K562 (cell line): ENCODE results near the gene ITPRIPL1.

Experiments used
- EP300 ChIP-seq: IDR thresholded peaks from 2 replicates; pipeline ENCODE4 v1.6.1; 2012; ENCODE audit warnings: low read length, improper control_type of control experiment
- FOXA1 ChIP-seq: fragments of 450-650 bp; IDR thresholded peaks from 2 replicates; pipeline ENCODE4 v1.6.1; 2016; ENCODE audit warnings: mild to moderate bottlenecking, borderline replicate concordance
- FOXM1 ChIP-seq, 2 experiments: fragments of 450-650 bp in 1 of 2; sonication (generic) in 1 of 2; formaldehyde crosslinking in 1 of 2; IDR thresholded peaks; 2 replicates each; pipeline versions ENCODE4 v1.6.1 to v1.9.0; 2017 to 2022; ENCODE audit warnings: low read depth in 2 of 2, mild to moderate bottlenecking in 2 of 2, missing genetic modification reagents in 1 of 2, moderate library complexity in 1 of 2
- KAT8 ChIP-seq: fragments of 450-650 bp; IDR thresholded peaks from 2 replicates; pipeline ENCODE4 v1.6.1; 2016; ENCODE audit warnings: low read depth, mild to moderate bottlenecking
- MXI1 ChIP-seq: IDR thresholded peaks from 2 replicates; pipeline ENCODE4 v1.6.1; 2011; ENCODE audit warnings: low read depth, mild to moderate bottlenecking, improper control_type of control experiment, low read length
- NONO ChIP-seq, 2 experiments: fragments of 200-400 bp in 1 of 2; fragments of 450-650 bp in 1 of 2; formaldehyde crosslinking in 1 of 2; IDR thresholded peaks; 2 replicates each; pipeline ENCODE4 v1.6.1; 2017; ENCODE audit warnings: low read depth in 2 of 2, mild to moderate bottlenecking in 2 of 2, moderate library complexity in 2 of 2, low read length in 1 of 2
- POLR2A ChIP-seq: fragments of 450-650 bp; conservative IDR thresholded peaks from 2 replicates; pipeline ENCODE4 v1.6.1; 2016
- RBM25 ChIP-seq: fragments of 200-400 bp; formaldehyde crosslinking; IDR thresholded peaks from 2 replicates; pipeline ENCODE4 v1.6.1; 2018; ENCODE audit warnings: low read length, low read depth, moderate library complexity; ENCODE audit not compliant: severe bottlenecking
- RCOR1 ChIP-seq, 2 experiments: IDR thresholded peaks; 2 replicates each; pipeline ENCODE4 v1.6.1; 2012; ENCODE audit warnings: low read depth in 2 of 2, low read length in 2 of 2, borderline replicate concordance in 1 of 2, improper control_type of control experiment in 1 of 2
- SP1 ChIP-seq: sonication (generic); formaldehyde crosslinking; IDR thresholded peaks from 2 replicates; pipeline ENCODE4 v1.8.1; 2022; ENCODE audit warnings: mild to moderate bottlenecking, missing genetic modification reagents
- YY1 ChIP-seq, 3 experiments: IDR thresholded peaks; 2 replicates each; pipeline ENCODE4 v1.6.1; 2011; ENCODE audit warnings: low read length in 2 of 3, mild to moderate bottlenecking in 2 of 3, moderate library complexity in 2 of 3, borderline replicate concordance in 1 of 3, control low read depth in 1 of 3, low read depth in 1 of 3; ENCODE audit not compliant: insufficient read depth in 3 of 3, insufficient replicate concordance in 2 of 3, control insufficient read depth in 1 of 3, insufficient read length in 1 of 3; ENCODE audit errors: extremely low read depth in 1 of 3
- ZNF274 ChIP-seq: IDR thresholded peaks from 2 replicates; pipeline ENCODE4 v1.6.1; 2011; ENCODE audit warnings: low read depth, mild to moderate bottlenecking, low read length, moderate library complexity, borderline replicate concordance
- ZNF318 ChIP-seq, 2 experiments: fragments of 450-650 bp; IDR thresholded peaks; 2 replicates each; pipeline ENCODE4 v1.6.1; 2016; ENCODE audit warnings: mild to moderate bottlenecking in 2 of 2, borderline replicate concordance in 1 of 2, low read depth in 1 of 2, moderate library complexity in 1 of 2
- TF ChIP-seq, protein P1 (sequence below): fragments of 450-650 bp; IDR thresholded peaks from 2 replicates; pipeline ENCODE4 v1.6.1; 2016; ENCODE audit warnings: mild to moderate bottlenecking, moderate library complexity

DNA sequence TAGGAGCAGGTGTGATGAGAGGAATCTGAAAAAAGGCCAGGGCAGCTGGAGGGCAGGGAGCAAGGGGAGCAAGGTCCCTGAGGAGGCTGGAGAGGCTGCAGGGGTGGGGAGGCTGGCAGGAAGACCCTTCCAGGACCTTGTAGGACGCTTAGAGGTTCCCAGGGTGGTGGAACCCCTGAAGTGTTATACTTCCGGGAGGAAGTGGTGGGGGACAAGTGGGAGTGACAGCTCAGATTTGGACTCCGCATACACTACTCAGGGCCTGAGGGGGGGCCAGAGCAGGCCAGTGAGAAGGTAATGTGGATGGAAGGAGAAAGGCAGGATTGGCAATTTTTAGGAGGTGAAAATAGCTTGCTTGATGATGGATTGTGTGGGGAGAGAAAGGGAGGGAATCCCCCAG lies 8.6 kb downstream of the ITPRIPL1 start:
- TF ChIP-seq ZNF318 (IDR thresholded peaks at IDR 0.05; ENCODE audit: borderline replicate concordance in 1 of 2, low read depth in 1 of 2): no peak
- no peak for TF ChIP-seq ZNF274
- no peak for TF ChIP-seq YY1 (IDR thresholded peaks at IDR 0.05; ENCODE audit: borderline replicate concordance in 1 of 3, control insufficient read depth in 1 of 3, extremely low read depth in 1 of 3, insufficient read depth in 3 of 3, insufficient read length in 1 of 3, insufficient replicate concordance in 2 of 3, low read depth in 1 of 3, low read length in 2 of 3)
- no peak for TF ChIP-seq KAT8
- TF ChIP-seq FOXA1: no peak
- TF ChIP-seq, protein P1, sequence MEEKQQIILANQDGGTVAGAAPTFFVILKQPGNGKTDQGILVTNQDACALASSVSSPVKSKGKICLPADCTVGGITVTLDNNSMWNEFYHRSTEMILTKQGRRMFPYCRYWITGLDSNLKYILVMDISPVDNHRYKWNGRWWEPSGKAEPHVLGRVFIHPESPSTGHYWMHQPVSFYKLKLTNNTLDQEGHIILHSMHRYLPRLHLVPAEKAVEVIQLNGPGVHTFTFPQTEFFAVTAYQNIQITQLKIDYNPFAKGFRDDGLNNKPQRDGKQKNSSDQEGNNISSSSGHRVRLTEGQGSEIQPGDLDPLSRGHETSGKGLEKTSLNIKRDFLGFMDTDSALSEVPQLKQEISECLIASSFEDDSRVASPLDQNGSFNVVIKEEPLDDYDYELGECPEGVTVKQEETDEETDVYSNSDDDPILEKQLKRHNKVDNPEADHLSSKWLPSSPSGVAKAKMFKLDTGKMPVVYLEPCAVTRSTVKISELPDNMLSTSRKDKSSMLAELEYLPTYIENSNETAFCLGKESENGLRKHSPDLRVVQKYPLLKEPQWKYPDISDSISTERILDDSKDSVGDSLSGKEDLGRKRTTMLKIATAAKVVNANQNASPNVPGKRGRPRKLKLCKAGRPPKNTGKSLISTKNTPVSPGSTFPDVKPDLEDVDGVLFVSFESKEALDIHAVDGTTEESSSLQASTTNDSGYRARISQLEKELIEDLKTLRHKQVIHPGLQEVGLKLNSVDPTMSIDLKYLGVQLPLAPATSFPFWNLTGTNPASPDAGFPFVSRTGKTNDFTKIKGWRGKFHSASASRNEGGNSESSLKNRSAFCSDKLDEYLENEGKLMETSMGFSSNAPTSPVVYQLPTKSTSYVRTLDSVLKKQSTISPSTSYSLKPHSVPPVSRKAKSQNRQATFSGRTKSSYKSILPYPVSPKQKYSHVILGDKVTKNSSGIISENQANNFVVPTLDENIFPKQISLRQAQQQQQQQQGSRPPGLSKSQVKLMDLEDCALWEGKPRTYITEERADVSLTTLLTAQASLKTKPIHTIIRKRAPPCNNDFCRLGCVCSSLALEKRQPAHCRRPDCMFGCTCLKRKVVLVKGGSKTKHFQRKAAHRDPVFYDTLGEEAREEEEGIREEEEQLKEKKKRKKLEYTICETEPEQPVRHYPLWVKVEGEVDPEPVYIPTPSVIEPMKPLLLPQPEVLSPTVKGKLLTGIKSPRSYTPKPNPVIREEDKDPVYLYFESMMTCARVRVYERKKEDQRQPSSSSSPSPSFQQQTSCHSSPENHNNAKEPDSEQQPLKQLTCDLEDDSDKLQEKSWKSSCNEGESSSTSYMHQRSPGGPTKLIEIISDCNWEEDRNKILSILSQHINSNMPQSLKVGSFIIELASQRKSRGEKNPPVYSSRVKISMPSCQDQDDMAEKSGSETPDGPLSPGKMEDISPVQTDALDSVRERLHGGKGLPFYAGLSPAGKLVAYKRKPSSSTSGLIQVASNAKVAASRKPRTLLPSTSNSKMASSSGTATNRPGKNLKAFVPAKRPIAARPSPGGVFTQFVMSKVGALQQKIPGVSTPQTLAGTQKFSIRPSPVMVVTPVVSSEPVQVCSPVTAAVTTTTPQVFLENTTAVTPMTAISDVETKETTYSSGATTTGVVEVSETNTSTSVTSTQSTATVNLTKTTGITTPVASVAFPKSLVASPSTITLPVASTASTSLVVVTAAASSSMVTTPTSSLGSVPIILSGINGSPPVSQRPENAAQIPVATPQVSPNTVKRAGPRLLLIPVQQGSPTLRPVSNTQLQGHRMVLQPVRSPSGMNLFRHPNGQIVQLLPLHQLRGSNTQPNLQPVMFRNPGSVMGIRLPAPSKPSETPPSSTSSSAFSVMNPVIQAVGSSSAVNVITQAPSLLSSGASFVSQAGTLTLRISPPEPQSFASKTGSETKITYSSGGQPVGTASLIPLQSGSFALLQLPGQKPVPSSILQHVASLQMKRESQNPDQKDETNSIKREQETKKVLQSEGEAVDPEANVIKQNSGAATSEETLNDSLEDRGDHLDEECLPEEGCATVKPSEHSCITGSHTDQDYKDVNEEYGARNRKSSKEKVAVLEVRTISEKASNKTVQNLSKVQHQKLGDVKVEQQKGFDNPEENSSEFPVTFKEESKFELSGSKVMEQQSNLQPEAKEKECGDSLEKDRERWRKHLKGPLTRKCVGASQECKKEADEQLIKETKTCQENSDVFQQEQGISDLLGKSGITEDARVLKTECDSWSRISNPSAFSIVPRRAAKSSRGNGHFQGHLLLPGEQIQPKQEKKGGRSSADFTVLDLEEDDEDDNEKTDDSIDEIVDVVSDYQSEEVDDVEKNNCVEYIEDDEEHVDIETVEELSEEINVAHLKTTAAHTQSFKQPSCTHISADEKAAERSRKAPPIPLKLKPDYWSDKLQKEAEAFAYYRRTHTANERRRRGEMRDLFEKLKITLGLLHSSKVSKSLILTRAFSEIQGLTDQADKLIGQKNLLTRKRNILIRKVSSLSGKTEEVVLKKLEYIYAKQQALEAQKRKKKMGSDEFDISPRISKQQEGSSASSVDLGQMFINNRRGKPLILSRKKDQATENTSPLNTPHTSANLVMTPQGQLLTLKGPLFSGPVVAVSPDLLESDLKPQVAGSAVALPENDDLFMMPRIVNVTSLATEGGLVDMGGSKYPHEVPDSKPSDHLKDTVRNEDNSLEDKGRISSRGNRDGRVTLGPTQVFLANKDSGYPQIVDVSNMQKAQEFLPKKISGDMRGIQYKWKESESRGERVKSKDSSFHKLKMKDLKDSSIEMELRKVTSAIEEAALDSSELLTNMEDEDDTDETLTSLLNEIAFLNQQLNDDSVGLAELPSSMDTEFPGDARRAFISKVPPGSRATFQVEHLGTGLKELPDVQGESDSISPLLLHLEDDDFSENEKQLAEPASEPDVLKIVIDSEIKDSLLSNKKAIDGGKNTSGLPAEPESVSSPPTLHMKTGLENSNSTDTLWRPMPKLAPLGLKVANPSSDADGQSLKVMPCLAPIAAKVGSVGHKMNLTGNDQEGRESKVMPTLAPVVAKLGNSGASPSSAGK: no peak
- TF ChIP-seq FOXM1 (IDR thresholded peaks at IDR 0.05; ENCODE audit: low read depth): no peak
- no peak for TF ChIP-seq FOXM1 (CRISPR knock-in tag; IDR thresholded peaks at IDR 0.05; ENCODE audit: low read depth)
- TF ChIP-seq MXI1: no peak
- no peak for TF ChIP-seq RCOR1 (IDR thresholded peaks at IDR 0.05; ENCODE audit: borderline replicate concordance in 1 of 2, low read depth in 2 of 2, low read length in 2 of 2)
- TF ChIP-seq EP300: no peak
- TF ChIP-seq SP1 (CRISPR knock-in tag): no peak
- TF ChIP-seq POLR2A: no peak
- TF ChIP-seq RBM25: no peak
- TF ChIP-seq NONO (IDR thresholded peaks at IDR 0.05; ENCODE audit: low read depth in 2 of 2, low read length in 1 of 2): no peak
